ENCODE measurements around the gene IQGAP2. TPM values are rescaled to one million over a fixed set of nuclear protein-coding genes. Genes with fewer than 3 reads are reported as not detected.

Gene IQGAP2
- total RNA-seq, 2 experiments from 2014 or later = 118 to 124 TPM

GRCh38 chr5:76388791-76389512, 14.1 kb upstream of the IQGAP2 start:
- no peaks in the 10 kb centered on the region for H3K27me3 Mint-ChIP-seq
- no peak overlapping the region for H3K4me3 Mint-ChIP-seq
- peaks cover 47% of the 10 kb centered on the region for H3K4me1 Mint-ChIP-seq
- no peaks in the 10 kb centered on the region for H3K9me3 Mint-ChIP-seq
- no peak for DNase-seq
- H3K36me3 Mint-ChIP-seq (ENCODE audit: low read depth) = peaks cover 20% of the 10 kb centered on the region
- ChIA-PET CTCF (interaction anchor here (1.2 to 4.0 kb wide), 2 partner anchors 10 to 14 kb away, joined by 6 to 27 read pairs; partner anchors contain the start of gene IQGAP2), POLR2A (interaction anchor here (0.7 to 8.7 kb wide), 3 partner anchors 10 to 63 kb away, joined by 4 to 55 read pairs (median 4); partner anchors contain the start of gene IQGAP2)
- H3K27ac Mint-ChIP-seq = no peak overlapping the region

- ChIA-PET POLR2A (interaction anchor here (0.7 to 8.7 kb wide), 5 partner anchors 10 to 154 kb away, joined by 4 to 55 read pairs (median 4); partner anchors contain the start of gene IQGAP2), CTCF (interaction anchor here (1.2 to 4.0 kb wide), 4 partner anchors 10 to 64 kb away, joined by 3 to 27 read pairs (median 6); partner anchors contain the start of gene IQGAP2)
- no peak for DNase-seq
- Mint-ChIP-seq H3K4me1 (peaks cover 48% of the 10 kb centered on the region), H3K27me3 (no peaks in the 10 kb centered on the region), H3K9me3 (no peaks in the 10 kb centered on the region), H3K4me3 (no peak overlapping the region), H3K36me3 (ENCODE audit: low read depth) (peaks cover 20% of the 10 kb centered on the region), H3K27ac (no peak overlapping the region)
Observed at GRCh38 chr5:76389513-76390154, 13.5 kb upstream of the IQGAP2 start.

- peak; percentile 35 for DNase-seq
- H3K4me3 Mint-ChIP-seq = no peak overlapping the region
- POLR2A ChIA-PET = interaction anchor here (0.8 to 8.7 kb wide), 5 partner anchors 9 to 152 kb away, joined by 3 to 55 read pairs (median 4); partner anchors contain the start of gene IQGAP2
Observed at GRCh38 chr5:76391014-76391413, 12.1 kb upstream of the IQGAP2 start.

GRCh38 chr5:76393035-76393680, 9.9 kb upstream of the IQGAP2 start:
- H3K27me3 Mint-ChIP-seq = no peaks in the 10 kb centered on the region
- CTCF ChIA-PET = interaction anchor here (1.3 to 1.4 kb wide), 4 partner anchors 10 to 151 kb away, joined by 3 to 10 read pairs (median 4); partner anchors contain the start of gene IQGAP2
- H3K36me3 Mint-ChIP-seq (ENCODE audit: low read depth) = peaks cover 20% of the 10 kb centered on the region
- H3K9me3 Mint-ChIP-seq = no peaks in the 10 kb centered on the region
- peaks cover 45% of the 10 kb centered on the region for H3K4me1 Mint-ChIP-seq
- POLR2A ChIA-PET = interaction anchor here (0.6 to 8.7 kb wide), 3 partner anchors 10 to 21 kb away, joined by 3 to 55 read pairs (median 3); partner anchors contain the start of gene IQGAP2
- H3K4me3 Mint-ChIP-seq = no peak overlapping the region
- DNase-seq = no peak
- peak overlapping the region; percentile 9 for H3K27ac Mint-ChIP-seq

More at GRCh38 chr5:76391014-76391413, 12.1 kb upstream of the IQGAP2 start:
- Mint-ChIP-seq H3K27ac (peak overlapping the region; percentile 56), H3K36me3 (ENCODE audit: low read depth) (peaks cover 20% of the 10 kb centered on the region), H3K27me3 (no peaks in the 10 kb centered on the region), H3K4me1 (peaks cover 42% of the 10 kb centered on the region), H3K9me3 (no peaks in the 10 kb centered on the region)
- CTCF ChIA-PET = interaction anchor here (1.2 to 4.0 kb wide), 3 partner anchors 12 to 65 kb away, joined by 3 to 27 read pairs (median 5); partner anchors contain the start of gene IQGAP2

GRCh38 chr5:76397200-76397599, 5.9 kb upstream of the IQGAP2 start:
- CTCF ChIA-PET = interaction anchor here (1.0 to 1.3 kb wide), 2 partner anchors 11 to 66 kb away, joined by 5 to 6 read pairs; no protein-coding TSS in a partner anchor
- Mint-ChIP-seq H3K27me3 (no peaks in the 10 kb centered on the region), H3K4me1 (peaks cover 44% of the 10 kb centered on the region), H3K36me3 (ENCODE audit: low read depth) (peaks cover 10% of the 10 kb centered on the region), H3K4me3 (no peak overlapping the region), H3K9me3 (no peaks in the 10 kb centered on the region), H3K27ac (no peak overlapping the region)
- DNase-seq = no peak
- POLR2A ChIA-PET = interaction anchor here (1.0 to 1.3 kb wide), 2 partner anchors 13 to 55 kb away, joined by 3 read pairs; no protein-coding TSS in a partner anchor

GRCh38 chr5:76399268-76399667, 3.8 kb upstream of the IQGAP2 start:
- POLR2A ChIA-PET = no interaction called here
- peaks cover 32% of the 10 kb centered on the region for H3K4me1 Mint-ChIP-seq

GRCh38 chr5:76400466-76400865, 2.6 kb upstream of the IQGAP2 start:
- peaks cover 21% of the 10 kb centered on the region for H3K36me3 Mint-ChIP-seq (ENCODE audit: low read depth)
- no peaks in the 10 kb centered on the region for H3K27me3 Mint-ChIP-seq
- CTCF ChIA-PET = interaction anchor here (6.6 kb wide), 1 partner anchor 143 kb away, joined by 81 read pairs; no protein-coding TSS in a partner anchor
- H3K4me1 Mint-ChIP-seq = peaks cover 40% of the 10 kb centered on the region
- H3K4me3 Mint-ChIP-seq = no peak overlapping the region
- no peaks in the 10 kb centered on the region for H3K9me3 Mint-ChIP-seq
- H3K27ac Mint-ChIP-seq = peak overlapping the region; percentile 99
- POLR2A ChIA-PET = interaction anchor here (5.0 to 7.3 kb wide), 3 partner anchors 72 to 147 kb away, joined by 40 to 209 read pairs (median 96); no protein-coding TSS in a partner anchor
- no peak for DNase-seq

More at GRCh38 chr5:76399268-76399667, 3.8 kb upstream of the IQGAP2 start:
- H3K36me3 Mint-ChIP-seq (ENCODE audit: low read depth) = peaks cover 9% of the 10 kb centered on the region
- no peaks in the 10 kb centered on the region for H3K9me3 Mint-ChIP-seq
- H3K4me3 Mint-ChIP-seq = no peak overlapping the region
- CTCF ChIA-PET = interaction anchor here (0.6 kb wide), 1 partner anchor 118 kb away, joined by 3 read pairs; no protein-coding TSS in a partner anchor
- H3K27ac Mint-ChIP-seq = no peak overlapping the region
- no peaks in the 10 kb centered on the region for H3K27me3 Mint-ChIP-seq
- no peak for DNase-seq

- peak overlapping the region; percentile 99 for H3K27ac Mint-ChIP-seq
- ChIA-PET POLR2A (interaction anchor here (1.0 to 9.2 kb wide), 19 partner anchors 11 to 337 kb away, joined by 3 to 209 read pairs (median 12); no protein-coding TSS in a partner anchor), CTCF (interaction anchor here (0.7 to 8.0 kb wide), 17 partner anchors 8 to 1165 kb away, joined by 3 to 81 read pairs (median 10); partner anchors contain the start of gene ANKRD31)
- peak overlapping the region; percentile 93 for H3K4me3 Mint-ChIP-seq
- H3K27me3 Mint-ChIP-seq = no peaks in the 10 kb centered on the region
- peaks cover 50% of the 10 kb centered on the region for H3K4me1 Mint-ChIP-seq
- DNase-seq = peak; percentile 46
- peaks cover 29% of the 10 kb centered on the region for H3K36me3 Mint-ChIP-seq (ENCODE audit: low read depth)
- H3K9me3 Mint-ChIP-seq = no peaks in the 10 kb centered on the region
Observed at GRCh38 chr5:76401801-76402250, 1.3 kb upstream of the IQGAP2 start.

- Mint-ChIP-seq H3K27me3 (no peaks in the 10 kb centered on the region), H3K9me3 (no peaks in the 10 kb centered on the region), H3K4me1 (peaks cover 56% of the 10 kb centered on the region), H3K4me3 (peak overlapping the region; percentile 93), H3K36me3 (ENCODE audit: low read depth) (peaks cover 35% of the 10 kb centered on the region), H3K27ac (peak overlapping the region; percentile 99)
- peak; percentile 87 for DNase-seq
- POLR2A ChIA-PET = interaction anchor here (0.7 to 9.2 kb wide), 28 partner anchors 12 to 1166 kb away, joined by 3 to 209 read pairs (median 6); partner anchors contain the start of gene ANKRD31
- CTCF ChIA-PET = interaction anchor here (0.6 to 8.0 kb wide), 23 partner anchors 8 to 1165 kb away, joined by 3 to 81 read pairs (median 8); partner anchors contain the start of gene ANKRD31
Observed at GRCh38 chr5:76402251-76402885, 717 bp upstream of the IQGAP2 start.

- peak; percentile 76 for DNase-seq
- Mint-ChIP-seq H3K27me3 (no peaks in the 10 kb centered on the region), H3K27ac (peak overlapping the region; percentile 99), H3K4me3 (peak overlapping the region; percentile 93), H3K9me3 (no peaks in the 10 kb centered on the region), H3K36me3 (ENCODE audit: low read depth) (peaks cover 45% of the 10 kb centered on the region), H3K4me1 (peaks cover 64% of the 10 kb centered on the region)
- ChIA-PET CTCF (interaction anchor here (0.9 to 8.0 kb wide), 25 partner anchors 9 to 1167 kb away, joined by 3 to 81 read pairs (median 8); no protein-coding TSS in a partner anchor), POLR2A (interaction anchor here (0.7 to 9.2 kb wide), 36 partner anchors 12 to 1167 kb away, joined by 3 to 209 read pairs (median 6); partner anchors contain the start of genes AGGF1, ANKRD31, POC5 and S100Z)
Observed at GRCh38 chr5:76403766-76404222, 709 bp downstream of the IQGAP2 start.
